Stimulated activated naive CD4-positive, alpha-beta T cell treated with Interleukin-2 at 50 U/mL for 16 hours (primary cell): ENCODE measurements around the gene GOLGA8M.
"Not testable (repeated sequence)": the region's sequence is repeated elsewhere in the genome, so short reads cannot be mapped to it uniquely, and the experiment has no call there.

ENCODE experiments used
- DNase-seq: peaks from one replicate; lab custom pipeline; 2025; lab: John Stamatoyannopoulos, UW

The GOLGA8M gene, protein sequence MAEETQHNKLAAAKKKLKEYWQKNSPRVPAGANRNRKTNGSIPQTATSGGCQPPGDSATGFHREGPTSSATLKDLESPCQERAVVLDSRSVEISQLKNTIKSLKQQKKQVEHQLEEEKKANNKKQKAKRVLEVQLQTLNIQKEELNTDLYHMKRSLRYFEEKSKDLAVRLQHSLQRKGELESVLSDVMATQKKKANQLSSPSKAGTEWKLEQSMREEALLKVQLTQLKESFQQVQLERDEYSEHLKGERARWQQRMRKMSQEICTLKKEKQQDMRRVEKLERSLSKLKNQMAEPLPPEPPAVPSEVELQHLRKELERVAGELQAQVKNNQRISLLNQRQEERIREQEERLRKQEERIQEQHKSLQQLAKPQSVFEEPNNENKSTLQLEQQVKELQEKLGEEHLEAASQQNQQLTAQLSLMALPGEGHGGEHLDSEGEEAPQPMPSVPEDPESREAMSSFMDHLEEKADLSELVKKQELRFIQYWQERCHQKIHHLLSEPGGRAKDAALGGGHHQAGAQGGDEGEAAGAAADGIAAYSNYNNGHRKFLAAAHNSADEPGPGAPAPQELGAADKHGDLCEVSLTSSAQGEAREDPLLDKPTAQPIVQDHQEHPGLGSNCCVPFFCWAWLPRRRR

GRCh38 chr15:28712270-28712669, at the start of gene GOLGA8M:
Gene GOLGA8M (minus strand): TSS chr15:28712421. CDS start chr15:28712323, 98 bp downstream.
- not testable (repeated sequence) for DNase-seq

- DNase-seq: not testable (repeated sequence)
These were observed 30.7 kb upstream of the GOLGA8M start for GRCh38 chr15:28742890-28743289.

GRCh38 chr15:28738590-28739292, 26.5 kb upstream of the GOLGA8M start:
- DNase-seq: not testable (repeated sequence)

DNA sequence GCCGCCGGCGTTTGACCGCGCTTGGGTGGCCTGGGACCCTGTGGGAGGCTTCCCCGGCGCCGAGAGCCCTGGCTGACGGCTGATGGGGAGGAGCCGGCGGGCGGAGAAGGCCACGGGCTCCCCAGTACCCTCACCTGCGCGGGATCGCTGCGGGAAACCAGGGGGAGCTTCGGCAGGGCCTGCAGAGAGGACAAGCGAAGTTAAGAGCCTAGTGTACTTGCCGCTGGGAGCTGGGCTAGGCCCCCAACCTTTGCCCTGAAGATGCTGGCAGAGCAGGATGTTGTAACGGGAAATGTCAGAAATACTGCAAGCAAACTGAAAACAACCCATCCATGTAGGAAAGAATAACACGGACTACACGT, 26.0 kb upstream of the GOLGA8M start:
- DNase-seq: not testable (repeated sequence)

- DNase-seq: not testable (repeated sequence)
These were observed 25.4 kb upstream of the GOLGA8M start for GRCh38 chr15:28737521-28738199.

- DNase-seq: not testable (repeated sequence)
These were observed 15.8 kb upstream of the GOLGA8M start for GRCh38 chr15:28728061-28728460.

GRCh38 chr15:28727026-28727425, 14.8 kb upstream of the GOLGA8M start:
- not testable (repeated sequence) for DNase-seq

DNA sequence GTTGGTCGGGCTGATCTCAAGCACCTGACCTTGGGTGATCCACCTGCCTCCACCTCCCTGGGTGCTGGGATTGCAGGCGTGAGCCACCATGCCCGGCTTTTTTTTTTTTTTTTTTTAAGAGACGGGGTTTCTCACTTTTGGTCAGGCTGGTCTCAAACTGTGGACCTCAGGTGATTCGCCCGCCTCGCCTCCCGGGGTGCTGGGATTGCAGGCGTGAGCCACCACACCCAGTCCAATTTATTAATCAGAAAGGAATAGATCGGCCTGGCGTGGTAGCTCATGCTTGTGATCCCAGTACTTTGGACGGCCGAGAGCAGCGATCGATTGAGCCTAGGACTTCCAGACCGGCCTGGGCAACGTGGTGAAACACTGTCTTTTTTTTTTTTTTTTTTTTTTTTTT, 13.9 kb upstream of the GOLGA8M start:
- DNase-seq: no peak

- DNase-seq: no peak
These were observed 13.3 kb upstream of the GOLGA8M start for GRCh38 chr15:28725556-28725955.

DNA sequence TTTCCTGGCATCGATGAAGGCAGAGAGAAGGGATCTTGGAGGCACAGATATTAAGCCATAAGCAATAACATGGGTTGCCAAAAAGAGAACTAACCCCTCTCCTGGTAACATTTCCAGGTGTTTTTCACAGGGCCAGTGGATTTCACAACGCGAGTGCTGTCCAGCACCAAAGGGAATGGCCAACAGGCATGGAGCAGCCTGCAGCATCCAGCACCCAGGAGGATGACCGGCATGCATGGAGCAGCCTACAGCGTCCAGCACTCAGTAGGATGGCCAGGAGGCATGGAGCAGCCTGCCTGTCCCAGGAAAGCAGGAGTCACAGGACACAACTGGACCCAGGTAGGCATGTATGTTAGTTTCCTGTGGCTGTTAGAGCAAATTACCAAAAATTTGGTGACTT, 11.8 kb upstream of the GOLGA8M start:
- DNase-seq: not testable (repeated sequence)

GRCh38 chr15:28719626-28720025, 7.4 kb upstream of the GOLGA8M start:
- DNase-seq: not testable (repeated sequence)

- DNase-seq: not testable (repeated sequence)
These were observed 6.4 kb upstream of the GOLGA8M start for GRCh38 chr15:28718576-28718975.

GRCh38 chr15:28714176-28714575, 2.0 kb upstream of the GOLGA8M start:
- not testable (repeated sequence) for DNase-seq

- DNase-seq: not testable (repeated sequence)
These were observed 8.3 kb downstream of the GOLGA8M start for GRCh38 chr15:28703927-28704326.

DNA sequence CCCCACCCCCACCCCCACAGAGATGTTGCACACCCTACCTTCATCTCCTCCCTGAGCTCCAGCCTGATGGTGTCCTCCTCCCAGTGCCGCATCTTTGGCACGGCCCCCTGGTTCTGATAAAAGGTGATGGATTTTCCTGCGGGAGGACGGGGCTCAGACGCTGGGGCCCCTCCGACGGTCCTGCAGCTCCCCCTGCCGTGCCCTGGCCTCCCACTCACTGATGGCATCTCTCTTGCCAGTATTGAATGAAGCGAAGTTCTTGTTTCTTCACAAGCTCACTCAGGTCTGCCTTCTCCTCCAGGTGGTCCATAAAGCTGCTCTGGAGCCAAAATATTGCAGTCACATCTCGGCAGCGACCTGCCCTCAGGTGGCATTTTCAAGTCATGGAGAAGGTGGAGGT, 9.8 kb downstream of the GOLGA8M start:
- DNase-seq: not testable (repeated sequence)

DNA sequence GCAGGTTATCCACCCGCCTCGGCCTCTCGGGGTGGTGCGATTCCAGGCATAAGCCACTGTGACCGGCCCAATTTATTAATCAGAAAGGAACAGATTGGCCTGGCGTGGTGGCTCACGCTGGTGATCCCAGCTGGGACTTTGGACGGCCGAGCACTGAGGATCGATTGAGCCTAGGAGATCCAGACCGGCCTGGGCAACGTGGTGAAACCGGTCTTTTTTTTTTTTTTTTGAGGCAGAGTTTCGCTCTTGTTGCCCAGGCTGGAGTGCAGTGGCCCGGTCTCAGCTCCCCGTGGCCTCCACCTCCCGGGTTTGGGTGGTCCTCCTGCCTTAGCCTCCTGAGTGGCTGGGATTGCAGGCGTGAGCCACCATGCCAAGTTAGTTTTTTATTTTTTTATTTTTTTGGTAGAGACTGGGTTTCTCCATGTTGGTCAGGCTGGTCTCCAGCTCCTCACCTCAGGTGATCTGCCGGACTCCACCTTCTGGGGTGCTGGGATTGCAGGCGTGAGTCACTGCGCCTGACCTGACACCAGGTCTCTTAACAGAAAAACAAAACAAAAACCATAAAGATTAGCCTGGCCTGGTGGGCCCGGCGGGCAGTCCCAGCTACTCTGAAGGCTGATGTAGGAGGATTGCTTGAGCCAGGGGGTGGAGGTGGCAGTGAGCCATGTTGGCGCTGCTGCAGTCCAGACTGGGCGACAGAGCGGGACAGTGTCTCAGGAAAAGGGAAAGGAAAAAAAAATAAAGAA, 18.0 kb downstream of the GOLGA8M start:
- DNase-seq: not testable (repeated sequence)

DNA sequence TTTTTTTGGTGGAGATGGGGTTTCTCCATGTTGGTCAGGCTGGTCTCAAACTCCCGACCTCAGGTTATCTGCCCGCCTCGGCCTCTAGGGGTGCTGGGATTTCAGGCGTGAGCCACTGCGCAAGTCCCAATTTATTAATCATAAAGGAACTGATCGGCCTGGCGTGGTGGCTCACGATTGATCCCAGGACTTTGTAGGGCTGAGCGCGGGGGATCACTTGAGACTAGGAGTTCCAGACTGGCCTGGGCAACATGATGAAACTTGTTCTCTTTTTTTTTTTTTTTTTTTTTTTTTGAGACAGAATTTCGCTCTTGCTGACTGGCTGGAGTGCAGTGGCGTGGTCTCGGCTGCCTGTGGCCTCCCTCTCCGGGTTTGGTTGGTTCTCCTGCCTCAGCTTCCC, 19.2 kb downstream of the GOLGA8M start:
- DNase-seq: not testable (repeated sequence)

DNA sequence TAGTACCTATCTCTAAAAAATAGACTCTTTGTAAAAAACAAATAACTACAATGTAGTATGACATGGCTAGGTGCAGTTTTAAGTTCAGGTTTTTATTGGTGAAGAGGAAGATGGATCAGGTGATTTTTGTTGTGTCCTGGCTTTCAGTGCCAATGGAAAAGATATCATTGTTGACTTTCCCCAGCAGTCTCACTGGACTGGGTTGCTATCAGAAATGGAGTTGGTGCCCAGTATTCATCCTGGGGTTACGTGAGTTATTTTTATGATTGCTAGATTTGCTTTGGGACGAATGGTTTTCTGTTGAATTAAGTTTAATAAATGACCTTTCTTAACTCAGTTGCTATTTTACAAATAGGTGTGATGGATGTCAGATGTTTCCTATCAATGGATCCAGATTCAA, 38.7 kb downstream of the GOLGA8M start:
- DNase-seq: not testable (repeated sequence)

DNA sequence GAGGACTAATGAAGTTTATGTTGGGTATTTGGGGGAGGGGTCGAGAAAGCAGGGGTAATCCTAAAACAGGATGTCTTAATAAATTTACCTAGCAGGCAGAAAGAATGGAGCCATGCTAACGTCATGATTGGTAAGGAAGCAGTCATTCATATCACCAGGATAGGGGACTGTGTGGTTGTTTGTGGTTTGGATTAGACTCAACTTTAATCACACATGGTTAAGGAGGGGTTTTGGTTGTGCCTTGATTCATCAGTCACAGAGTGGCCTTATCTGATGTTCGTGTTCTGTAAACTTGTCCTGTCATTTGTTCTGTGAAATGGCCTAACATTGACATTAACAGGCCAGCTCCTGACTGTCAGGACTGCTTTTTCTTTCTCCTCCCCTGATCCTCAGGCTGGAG, 40.1 kb downstream of the GOLGA8M start:
- not testable (repeated sequence) for DNase-seq

DNA sequence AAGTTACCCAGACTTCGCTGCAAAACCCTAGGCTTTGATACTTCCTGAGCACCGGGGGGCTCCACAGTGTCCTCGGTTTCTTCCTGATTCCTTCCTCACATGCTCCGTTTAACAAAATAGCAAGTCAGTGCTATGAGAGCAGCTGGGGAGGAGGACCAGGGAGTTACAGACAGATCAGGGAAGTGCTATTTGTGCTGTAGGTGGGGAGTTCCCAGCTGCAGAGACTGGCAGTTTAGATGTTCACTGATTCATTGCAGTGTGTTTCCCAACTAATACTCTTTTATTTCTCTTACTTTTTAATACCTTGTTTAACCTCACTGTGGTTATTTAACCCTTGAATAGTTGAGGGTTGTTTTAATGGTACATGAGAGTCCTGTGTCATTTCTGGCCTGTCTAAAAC, 45.8 kb downstream of the GOLGA8M start:
- DNase-seq: not testable (repeated sequence)

- not testable (repeated sequence) for DNase-seq
These were observed 47.6 kb downstream of the GOLGA8M start for GRCh38 chr15:28664575-28664974.
